GM23338 (cell line): Measurements from ENCODE around the gene TMEM132D. TPM values are rescaled to one million over a fixed set of nuclear protein-coding genes. Genes with fewer than 3 reads are reported as not detected.

Experiments used
- ATAC-seq: fragments of 200-7000 bp; cut with Tn5 transposase; 3 replicates; pipeline ENCODE4 v1.9.1; 2020
- DNase-seq: peaks from one replicate; pipeline ENCODE4 v3.0.0-alpha.2; 2015; ENCODE audit warnings: low spot score
- H2AFZ ChIP-seq: fragments of 200-600 bp; sonication (generic); 2 replicates; pipeline ENCODE4 v1.8.0; 2016; ENCODE audit warnings: antibody characterized with exemption, mild to moderate bottlenecking, moderate library complexity
- H3F3A ChIP-seq: fragments of 200-600 bp; sonication (generic); replicated peaks from 2 replicates; pipeline ENCODE4 v1.8.0; 2017; ENCODE audit warnings: antibody characterized with exemption, mixed run types, low read depth
- H3K27ac ChIP-seq: fragments of 200-600 bp; sonication (generic); 2 replicates; pipeline ENCODE4 v1.6.1; 2016; ENCODE audit warnings: low read depth
- H3K27me3 ChIP-seq: fragments of 200-600 bp; sonication (generic); 2 replicates; pipeline ENCODE4 v1.8.0; 2016; ENCODE audit warnings: mild to moderate bottlenecking, mixed run types, moderate library complexity; ENCODE audit not compliant: insufficient read depth
- H3K36me3 ChIP-seq: fragments of 200-600 bp; sonication (generic); 2 replicates; pipeline ENCODE4 v1.8.0; 2016; ENCODE audit warnings: mild to moderate bottlenecking; ENCODE audit not compliant: insufficient read depth
- H3K4me1 ChIP-seq: fragments of 200-600 bp; sonication (generic); 2 replicates; pipeline ENCODE4 v1.8.0; 2016; ENCODE audit warnings: mild to moderate bottlenecking, moderate library complexity; ENCODE audit not compliant: insufficient read depth
- H3K4me2 ChIP-seq: fragments of 200-600 bp; sonication (generic); 2 replicates; pipeline ENCODE4 v1.7.1; 2017; ENCODE audit warnings: mixed run types
- H3K4me3 ChIP-seq: fragments of 200-600 bp; sonication (generic); 2 replicates; pipeline ENCODE4 v1.6.1; 2016; ENCODE audit warnings: mixed run types
- H3K79me2 ChIP-seq: fragments of 200-600 bp; sonication (generic); replicated peaks from 2 replicates; pipeline ENCODE4 v1.8.0; 2017; ENCODE audit warnings: mild to moderate bottlenecking; ENCODE audit not compliant: insufficient read depth
- H3K9me2 ChIP-seq: fragments of 200-600 bp; sonication (generic); 2 replicates; pipeline ENCODE4 v1.8.0; 2017; ENCODE audit not compliant: insufficient read depth
- H4K20me1 ChIP-seq: fragments of 200-600 bp; sonication (generic); replicated peaks from 2 replicates; pipeline ENCODE4 v1.8.0; 2017; ENCODE audit warnings: mild to moderate bottlenecking; ENCODE audit not compliant: insufficient read depth
- H3K27ac Mint-ChIP-seq: 2 replicates; pipeline ENCODE4 v1.8.0; 2020; ENCODE audit warnings: inconsistent platforms, mild to moderate bottlenecking, moderate library complexity, mixed read lengths
- H3K27me3 Mint-ChIP-seq: 3 replicates; pipeline ENCODE4 v1.8.0; 2022; ENCODE audit warnings: low read depth, mild to moderate bottlenecking, moderate library complexity, mixed read lengths, inconsistent platforms; ENCODE audit not compliant: insufficient read depth, poor library complexity
- H3K36me3 Mint-ChIP-seq: 3 replicates; pipeline ENCODE4 v1.8.0; 2021; ENCODE audit warnings: low read depth, mild to moderate bottlenecking, inconsistent platforms, moderate library complexity, mixed read lengths
- H3K4me1 Mint-ChIP-seq: 3 replicates; pipeline ENCODE4 v1.8.0; 2020; ENCODE audit warnings: mild to moderate bottlenecking, inconsistent platforms, mixed read lengths
- H3K4me3 Mint-ChIP-seq: 3 replicates; pipeline ENCODE4 v1.8.0; 2021; ENCODE audit warnings: moderate library complexity, mild to moderate bottlenecking, inconsistent platforms, mixed read lengths
- H3K9me3 Mint-ChIP-seq: 3 replicates; pipeline ENCODE4 v1.8.0; 2020; ENCODE audit warnings: moderate library complexity, mild to moderate bottlenecking, inconsistent platforms, mixed read lengths
- CREB1 ChIP-seq: fragments of 250-450 bp; sonication (Bioruptor Pico); IDR thresholded peaks from 2 replicates; pipeline ENCODE4 v1.5.0; 2020; ENCODE audit warnings: low read depth, mild to moderate bottlenecking, moderate library complexity
- EZH2 ChIP-seq: fragments of 200-600 bp; sonication (generic); IDR thresholded peaks from one replicate; pipeline ENCODE4 v1.8.0; 2017; ENCODE audit warnings: antibody characterized with exemption, mild to moderate bottlenecking, low read depth; ENCODE audit not compliant: unreplicated experiment
- EZH2phosphoT487 ChIP-seq: fragments of 200-600 bp; sonication (generic); IDR thresholded peaks from one replicate; pipeline ENCODE4 v1.8.1; 2018; ENCODE audit warnings: antibody characterized with exemption; ENCODE audit not compliant: unreplicated experiment
- JUNB ChIP-seq: IDR thresholded peaks from one replicate; pipeline ENCODE4 v1.6.1; 2016; ENCODE audit warnings: antibody characterized with exemption; ENCODE audit not compliant: unreplicated experiment
- NANOG ChIP-seq: IDR thresholded peaks from 2 replicates; pipeline ENCODE4 v1.6.1; 2016; ENCODE audit warnings: antibody characterized with exemption, borderline replicate concordance
- POLR2AphosphoS5 ChIP-seq: IDR thresholded peaks from 2 replicates; pipeline ENCODE4 v1.6.1; 2016; ENCODE audit warnings: antibody characterized with exemption, low read depth
- REST ChIP-seq: IDR thresholded peaks from one replicate; pipeline ENCODE4 v1.6.1; 2018; ENCODE audit warnings: antibody characterized with exemption; ENCODE audit not compliant: unreplicated experiment
- STAT1 ChIP-seq: IDR thresholded peaks from one replicate; pipeline ENCODE4 v1.6.1; 2016; ENCODE audit warnings: antibody characterized with exemption; ENCODE audit not compliant: unreplicated experiment
- ZNF114 ChIP-seq: fragments of 250-450 bp; sonication (Bioruptor Pico); IDR thresholded peaks from 2 replicates; pipeline ENCODE4 v1.5.0; 2020; ENCODE audit warnings: mild to moderate bottlenecking, moderate library complexity
- ZNF331 ChIP-seq: fragments of 250-450 bp; sonication (Bioruptor Pico); IDR thresholded peaks from 2 replicates; pipeline ENCODE4 v1.5.0; 2020; ENCODE audit warnings: low read depth, mild to moderate bottlenecking, moderate library complexity
- polyA plus RNA-seq: library from polyadenylated mRNA; unstranded; fragments of >200 nt; fragmentation: Nextera tagmentation; extraction: Ambion mirVana; gene quantifications from 2 replicates; pipeline ENCODE4 v1.2.1, GENCODE V29; 2016
- total RNA-seq: library from RNA; depleted of rRNA; stranded (reverse); fragments of >200 nt; shearing (Covaris generic); gene quantifications from 2 replicates; pipeline ENCODE4 v1.2.3, GENCODE V29; 2014
- TF ChIP-seq, protein P1 (sequence below): fragments of 250-450 bp; sonication (Bioruptor Pico); IDR thresholded peaks from 2 replicates; pipeline ENCODE4 v1.5.0; 2020; ENCODE audit warnings: mild to moderate bottlenecking, moderate library complexity
- TF ChIP-seq, protein P2 (sequence below), 2 experiments: fragments of 200-600 bp in 1 of 2; sonication (generic) in 1 of 2; conservative IDR thresholded peaks; 2 replicates each; pipeline versions ENCODE4 v1.5.1 to v1.6.1; 2016 to 2017; ENCODE audit warnings: antibody characterized with exemption in 2 of 2, low read depth in 2 of 2, mild to moderate bottlenecking in 2 of 2, moderate library complexity in 1 of 2
- TF ChIP-seq, protein P3 (sequence below): IDR thresholded peaks from 2 replicates; pipeline ENCODE4 v1.6.1; 2016; ENCODE audit warnings: antibody characterized with exemption

The TMEM132D gene
- total and polyA plus RNA-seq, 2 experiments from 2014 or later, result 0.44 to 5.3 TPM

DNA sequence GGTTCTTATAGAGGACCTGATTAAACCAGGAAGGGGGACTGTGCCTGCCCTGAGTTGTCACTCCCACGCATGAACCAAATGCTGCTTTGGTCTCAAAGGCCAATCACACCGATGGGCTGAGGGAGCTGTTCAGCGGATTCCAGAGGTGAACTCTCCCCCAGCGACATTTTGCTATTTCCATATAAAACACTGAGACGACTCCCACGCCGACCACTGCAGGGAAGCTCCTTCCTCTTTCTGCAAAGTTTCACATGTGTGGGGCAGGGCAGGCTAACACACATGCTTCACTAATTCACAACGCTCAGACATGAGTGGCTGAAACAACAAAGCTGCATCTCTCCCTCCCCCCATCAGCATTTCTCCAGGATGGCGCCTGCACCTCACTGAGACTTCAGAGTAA, 37.8 kb upstream of the TMEM132D start:
- Mint-ChIP-seq H3K36me3 (peaks cover 63% of the 10 kb centered on the region), H3K9me3 (peaks cover 99% of the 10 kb centered on the region), H3K27me3 (peaks cover 4% of the 10 kb centered on the region), H3K4me3 (no peak overlapping the region), H3K4me1 (no peaks in the 10 kb centered on the region), H3K27ac (no peak overlapping the region)
- H3K36me3 ChIP-seq, result no peaks in the 10 kb centered on the region
- no peak for DNase-seq
- no peaks in the 10 kb centered on the region for H3K9me2 ChIP-seq
- H3K4me3 ChIP-seq, result no peak overlapping the region
- no peak overlapping the region for H3K4me2 ChIP-seq
- 0 out of 2 replicates have a peak, but pooled peaks cover 3% of the 10 kb centered on the region for H3K27me3 ChIP-seq
- no peak for TF ChIP-seq NANOG
- TF ChIP-seq ZNF331 (CRISPR knock-in tag), result no peak
- TF ChIP-seq, protein P1, sequence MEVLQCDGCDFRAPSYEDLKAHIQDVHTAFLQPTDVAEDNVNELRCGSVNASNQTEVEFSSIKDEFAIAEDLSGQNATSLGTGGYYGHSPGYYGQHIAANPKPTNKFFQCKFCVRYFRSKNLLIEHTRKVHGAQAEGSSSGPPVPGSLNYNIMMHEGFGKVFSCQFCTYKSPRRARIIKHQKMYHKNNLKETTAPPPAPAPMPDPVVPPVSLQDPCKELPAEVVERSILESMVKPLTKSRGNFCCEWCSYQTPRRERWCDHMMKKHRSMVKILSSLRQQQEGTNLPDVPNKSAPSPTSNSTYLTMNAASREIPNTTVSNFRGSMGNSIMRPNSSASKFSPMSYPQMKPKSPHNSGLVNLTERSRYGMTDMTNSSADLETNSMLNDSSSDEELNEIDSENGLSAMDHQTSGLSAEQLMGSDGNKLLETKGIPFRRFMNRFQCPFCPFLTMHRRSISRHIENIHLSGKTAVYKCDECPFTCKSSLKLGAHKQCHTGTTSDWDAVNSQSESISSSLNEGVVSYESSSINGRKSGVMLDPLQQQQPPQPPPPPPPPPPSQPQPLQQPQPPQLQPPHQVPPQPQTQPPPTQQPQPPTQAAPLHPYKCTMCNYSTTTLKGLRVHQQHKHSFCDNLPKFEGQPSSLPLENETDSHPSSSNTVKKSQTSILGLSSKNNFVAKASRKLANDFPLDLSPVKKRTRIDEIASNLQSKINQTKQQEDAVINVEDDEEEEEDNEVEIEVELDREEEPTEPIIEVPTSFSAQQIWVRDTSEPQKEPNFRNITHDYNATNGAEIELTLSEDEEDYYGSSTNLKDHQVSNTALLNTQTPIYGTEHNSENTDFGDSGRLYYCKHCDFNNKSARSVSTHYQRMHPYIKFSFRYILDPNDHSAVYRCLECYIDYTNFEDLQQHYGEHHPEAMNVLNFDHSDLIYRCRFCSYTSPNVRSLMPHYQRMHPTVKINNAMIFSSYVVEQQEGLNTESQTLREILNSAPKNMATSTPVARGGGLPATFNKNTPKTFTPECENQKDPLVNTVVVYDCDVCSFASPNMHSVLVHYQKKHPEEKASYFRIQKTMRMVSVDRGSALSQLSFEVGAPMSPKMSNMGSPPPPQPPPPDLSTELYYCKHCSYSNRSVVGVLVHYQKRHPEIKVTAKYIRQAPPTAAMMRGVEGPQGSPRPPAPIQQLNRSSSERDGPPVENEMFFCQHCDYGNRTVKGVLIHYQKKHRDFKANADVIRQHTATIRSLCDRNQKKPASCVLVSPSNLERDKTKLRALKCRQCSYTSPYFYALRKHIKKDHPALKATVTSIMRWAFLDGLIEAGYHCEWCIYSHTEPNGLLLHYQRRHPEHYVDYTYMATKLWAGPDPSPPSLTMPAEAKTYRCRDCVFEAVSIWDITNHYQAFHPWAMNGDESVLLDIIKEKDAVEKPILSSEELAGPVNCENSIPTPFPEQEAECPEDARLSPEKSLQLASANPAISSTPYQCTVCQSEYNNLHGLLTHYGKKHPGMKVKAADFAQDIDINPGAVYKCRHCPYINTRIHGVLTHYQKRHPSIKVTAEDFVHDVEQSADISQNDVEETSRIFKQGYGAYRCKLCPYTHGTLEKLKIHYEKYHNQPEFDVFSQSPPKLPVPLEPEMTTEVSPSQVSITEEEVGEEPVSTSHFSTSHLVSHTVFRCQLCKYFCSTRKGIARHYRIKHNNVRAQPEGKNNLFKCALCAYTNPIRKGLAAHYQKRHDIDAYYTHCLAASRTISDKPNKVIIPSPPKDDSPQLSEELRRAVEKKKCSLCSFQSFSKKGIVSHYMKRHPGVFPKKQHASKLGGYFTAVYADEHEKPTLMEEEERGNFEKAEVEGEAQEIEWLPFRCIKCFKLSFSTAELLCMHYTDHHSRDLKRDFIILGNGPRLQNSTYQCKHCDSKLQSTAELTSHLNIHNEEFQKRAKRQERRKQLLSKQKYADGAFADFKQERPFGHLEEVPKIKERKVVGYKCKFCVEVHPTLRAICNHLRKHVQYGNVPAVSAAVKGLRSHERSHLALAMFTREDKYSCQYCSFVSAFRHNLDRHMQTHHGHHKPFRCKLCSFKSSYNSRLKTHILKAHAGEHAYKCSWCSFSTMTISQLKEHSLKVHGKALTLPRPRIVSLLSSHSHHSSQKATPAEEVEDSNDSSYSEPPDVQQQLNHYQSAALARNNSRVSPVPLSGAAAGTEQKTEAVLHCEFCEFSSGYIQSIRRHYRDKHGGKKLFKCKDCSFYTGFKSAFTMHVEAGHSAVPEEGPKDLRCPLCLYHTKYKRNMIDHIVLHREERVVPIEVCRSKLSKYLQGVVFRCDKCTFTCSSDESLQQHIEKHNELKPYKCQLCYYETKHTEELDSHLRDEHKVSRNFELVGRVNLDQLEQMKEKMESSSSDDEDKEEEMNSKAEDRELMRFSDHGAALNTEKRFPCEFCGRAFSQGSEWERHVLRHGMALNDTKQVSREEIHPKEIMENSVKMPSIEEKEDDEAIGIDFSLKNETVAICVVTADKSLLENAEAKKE (CRISPR knock-in tag), result no peak
- TF ChIP-seq CREB1, result no peak
- TF ChIP-seq JUNB, result no peak
- TF ChIP-seq, protein P2, sequence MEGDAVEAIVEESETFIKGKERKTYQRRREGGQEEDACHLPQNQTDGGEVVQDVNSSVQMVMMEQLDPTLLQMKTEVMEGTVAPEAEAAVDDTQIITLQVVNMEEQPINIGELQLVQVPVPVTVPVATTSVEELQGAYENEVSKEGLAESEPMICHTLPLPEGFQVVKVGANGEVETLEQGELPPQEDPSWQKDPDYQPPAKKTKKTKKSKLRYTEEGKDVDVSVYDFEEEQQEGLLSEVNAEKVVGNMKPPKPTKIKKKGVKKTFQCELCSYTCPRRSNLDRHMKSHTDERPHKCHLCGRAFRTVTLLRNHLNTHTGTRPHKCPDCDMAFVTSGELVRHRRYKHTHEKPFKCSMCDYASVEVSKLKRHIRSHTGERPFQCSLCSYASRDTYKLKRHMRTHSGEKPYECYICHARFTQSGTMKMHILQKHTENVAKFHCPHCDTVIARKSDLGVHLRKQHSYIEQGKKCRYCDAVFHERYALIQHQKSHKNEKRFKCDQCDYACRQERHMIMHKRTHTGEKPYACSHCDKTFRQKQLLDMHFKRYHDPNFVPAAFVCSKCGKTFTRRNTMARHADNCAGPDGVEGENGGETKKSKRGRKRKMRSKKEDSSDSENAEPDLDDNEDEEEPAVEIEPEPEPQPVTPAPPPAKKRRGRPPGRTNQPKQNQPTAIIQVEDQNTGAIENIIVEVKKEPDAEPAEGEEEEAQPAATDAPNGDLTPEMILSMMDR (conservative IDR thresholded peaks at IDR 0.05; ENCODE audit: low read depth in 2 of 2), result no peak
- no peak for TF ChIP-seq STAT1
- TF ChIP-seq REST, result no peak
- TF ChIP-seq ZNF114 (CRISPR knock-in tag), result no peak
- no peak for TF ChIP-seq EZH2
- TF ChIP-seq EZH2phosphoT487, result no peak
- TF ChIP-seq POLR2AphosphoS5, result no peak
- TF ChIP-seq, protein P3, sequence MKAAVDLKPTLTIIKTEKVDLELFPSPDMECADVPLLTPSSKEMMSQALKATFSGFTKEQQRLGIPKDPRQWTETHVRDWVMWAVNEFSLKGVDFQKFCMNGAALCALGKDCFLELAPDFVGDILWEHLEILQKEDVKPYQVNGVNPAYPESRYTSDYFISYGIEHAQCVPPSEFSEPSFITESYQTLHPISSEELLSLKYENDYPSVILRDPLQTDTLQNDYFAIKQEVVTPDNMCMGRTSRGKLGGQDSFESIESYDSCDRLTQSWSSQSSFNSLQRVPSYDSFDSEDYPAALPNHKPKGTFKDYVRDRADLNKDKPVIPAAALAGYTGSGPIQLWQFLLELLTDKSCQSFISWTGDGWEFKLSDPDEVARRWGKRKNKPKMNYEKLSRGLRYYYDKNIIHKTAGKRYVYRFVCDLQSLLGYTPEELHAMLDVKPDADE, result no peak
- H3K4me1 ChIP-seq, result no peaks in the 10 kb centered on the region
- no peak for ATAC-seq
- H2AFZ ChIP-seq, result no peak overlapping the region
- no peaks in the 10 kb centered on the region for H4K20me1 ChIP-seq
- H3K79me2 ChIP-seq, result no peaks in the 10 kb centered on the region
- H3K27ac ChIP-seq, result no peak overlapping the region
- H3F3A ChIP-seq, result no peaks in the 10 kb centered on the region
